ENCODE data around the gene CALCR.
"Not testable (repeated sequence)": the region's sequence is repeated elsewhere in the genome, so short reads cannot be mapped to it uniquely, and the experiment has no call there.

CALCR gene

GRCh38 chr7:93562106-93562505 is 12.4 kb downstream of the CALCR start:
- DNase-seq (ENCODE audit: low read depth in 3 of 3) = no peak

- no peak for DNase-seq (ENCODE audit: low read depth in 3 of 3)
These were observed 14.7 kb downstream of the CALCR start for GRCh38 chr7:93559639-93560491.

GRCh38 chr7:93558705-93559614 is 15.6 kb downstream of the CALCR start:
- no peak for DNase-seq (ENCODE audit: low read depth in 3 of 3)

- DNase-seq (ENCODE audit: low read depth in 3 of 3) = no peak
These were observed 22.6 kb downstream of the CALCR start for GRCh38 chr7:93551931-93552330.

GRCh38 chr7:93551063-93551895 is 23.2 kb downstream of the CALCR start:
- DNase-seq (ENCODE audit: low read depth in 3 of 3) = no peak

- no peak for DNase-seq (ENCODE audit: low read depth in 3 of 3)
These were observed 26.8 kb downstream of the CALCR start for GRCh38 chr7:93547716-93548115.

GRCh38 chr7:93544691-93545090 is 29.8 kb downstream of the CALCR start:
- no peak for DNase-seq (ENCODE audit: low read depth in 3 of 3)

GRCh38 chr7:93538061-93538460 is 36.5 kb downstream of the CALCR start:
- no peak for DNase-seq (ENCODE audit: low read depth in 3 of 3)

- no peak for DNase-seq (ENCODE audit: low read depth in 3 of 3)
These were observed 38.9 kb downstream of the CALCR start for GRCh38 chr7:93535616-93536015.

GRCh38 chr7:93530701-93531100 is 43.8 kb downstream of the CALCR start:
- DNase-seq (ENCODE audit: low read depth in 3 of 3) = no peak

- no peak for DNase-seq (ENCODE audit: low read depth in 3 of 3)
These were observed 57.7 kb downstream of the CALCR start for GRCh38 chr7:93516834-93517233.

GRCh38 chr7:93515144-93515543 is 59.4 kb downstream of the CALCR start:
- no peak for DNase-seq (ENCODE audit: low read depth in 3 of 3)

GRCh38 chr7:93509303-93509702 is 65.2 kb downstream of the CALCR start:
- no peak for DNase-seq (ENCODE audit: low read depth in 3 of 3)

- no peak for DNase-seq (ENCODE audit: low read depth in 3 of 3)
These were observed 71.4 kb downstream of the CALCR start for GRCh38 chr7:93503088-93503487.

GRCh38 chr7:93491860-93492259 is 82.7 kb downstream of the CALCR start:
- not testable (repeated sequence) for DNase-seq (ENCODE audit: low read depth in 3 of 3)

- DNase-seq (ENCODE audit: low read depth in 3 of 3) = no peak
These were observed 97.8 kb downstream of the CALCR start for GRCh38 chr7:93476491-93477344.

GRCh38 chr7:93475811-93476210 is 98.7 kb downstream of the CALCR start:
- no peak for DNase-seq (ENCODE audit: low read depth in 3 of 3)

GRCh38 chr7:93471456-93471855 is 103.1 kb downstream of the CALCR start:
- no peak for DNase-seq (ENCODE audit: low read depth in 3 of 3)

GRCh38 chr7:93463764-93464163 is 110.8 kb downstream of the CALCR start:
- no peak for DNase-seq (ENCODE audit: low read depth in 3 of 3)

- DNase-seq (ENCODE audit: low read depth in 3 of 3) = no peak
These were observed 113.2 kb downstream of the CALCR start for GRCh38 chr7:93461350-93461749.

- DNase-seq (ENCODE audit: low read depth in 3 of 3) = no peak
These were observed 121.3 kb downstream of the CALCR start for GRCh38 chr7:93453262-93453661.
